GM23338 (cell line): Measurements from ENCODE around the gene CDK10. TPM values are rescaled to one million over a fixed set of nuclear protein-coding genes. Genes with fewer than 3 reads are reported as not detected.

Experiments used
- ATAC-seq: fragments of 200-7000 bp; cut with Tn5 transposase; 3 replicates; pipeline ENCODE4 v1.9.1; 2020
- DNase-seq: peaks from one replicate; pipeline ENCODE4 v3.0.0-alpha.2; 2015; ENCODE audit warnings: low spot score
- H2AFZ ChIP-seq: fragments of 200-600 bp; sonication (generic); 2 replicates; pipeline ENCODE4 v1.8.0; 2016; ENCODE audit warnings: antibody characterized with exemption, mild to moderate bottlenecking, moderate library complexity
- H3F3A ChIP-seq: fragments of 200-600 bp; sonication (generic); replicated peaks from 2 replicates; pipeline ENCODE4 v1.8.0; 2017; ENCODE audit warnings: antibody characterized with exemption, mixed run types, low read depth
- H3K27ac ChIP-seq: fragments of 200-600 bp; sonication (generic); 2 replicates; pipeline ENCODE4 v1.6.1; 2016; ENCODE audit warnings: low read depth
- H3K27me3 ChIP-seq: fragments of 200-600 bp; sonication (generic); 2 replicates; pipeline ENCODE4 v1.8.0; 2016; ENCODE audit warnings: mild to moderate bottlenecking, mixed run types, moderate library complexity; ENCODE audit not compliant: insufficient read depth
- H3K36me3 ChIP-seq: fragments of 200-600 bp; sonication (generic); 2 replicates; pipeline ENCODE4 v1.8.0; 2016; ENCODE audit warnings: mild to moderate bottlenecking; ENCODE audit not compliant: insufficient read depth
- H3K4me1 ChIP-seq: fragments of 200-600 bp; sonication (generic); 2 replicates; pipeline ENCODE4 v1.8.0; 2016; ENCODE audit warnings: mild to moderate bottlenecking, moderate library complexity; ENCODE audit not compliant: insufficient read depth
- H3K4me2 ChIP-seq: fragments of 200-600 bp; sonication (generic); 2 replicates; pipeline ENCODE4 v1.7.1; 2017; ENCODE audit warnings: mixed run types
- H3K4me3 ChIP-seq: fragments of 200-600 bp; sonication (generic); 2 replicates; pipeline ENCODE4 v1.6.1; 2016; ENCODE audit warnings: mixed run types
- H3K79me2 ChIP-seq: fragments of 200-600 bp; sonication (generic); replicated peaks from 2 replicates; pipeline ENCODE4 v1.8.0; 2017; ENCODE audit warnings: mild to moderate bottlenecking; ENCODE audit not compliant: insufficient read depth
- H3K9me2 ChIP-seq: fragments of 200-600 bp; sonication (generic); 2 replicates; pipeline ENCODE4 v1.8.0; 2017; ENCODE audit not compliant: insufficient read depth
- H4K20me1 ChIP-seq: fragments of 200-600 bp; sonication (generic); replicated peaks from 2 replicates; pipeline ENCODE4 v1.8.0; 2017; ENCODE audit warnings: mild to moderate bottlenecking; ENCODE audit not compliant: insufficient read depth
- H3K27ac Mint-ChIP-seq: 2 replicates; pipeline ENCODE4 v1.8.0; 2020; ENCODE audit warnings: inconsistent platforms, mild to moderate bottlenecking, moderate library complexity, mixed read lengths
- H3K27me3 Mint-ChIP-seq: 3 replicates; pipeline ENCODE4 v1.8.0; 2022; ENCODE audit warnings: low read depth, mild to moderate bottlenecking, moderate library complexity, mixed read lengths, inconsistent platforms; ENCODE audit not compliant: insufficient read depth, poor library complexity
- H3K36me3 Mint-ChIP-seq: 3 replicates; pipeline ENCODE4 v1.8.0; 2021; ENCODE audit warnings: low read depth, mild to moderate bottlenecking, inconsistent platforms, moderate library complexity, mixed read lengths
- H3K4me1 Mint-ChIP-seq: 3 replicates; pipeline ENCODE4 v1.8.0; 2020; ENCODE audit warnings: mild to moderate bottlenecking, inconsistent platforms, mixed read lengths
- H3K4me3 Mint-ChIP-seq: 3 replicates; pipeline ENCODE4 v1.8.0; 2021; ENCODE audit warnings: moderate library complexity, mild to moderate bottlenecking, inconsistent platforms, mixed read lengths
- H3K9me3 Mint-ChIP-seq: 3 replicates; pipeline ENCODE4 v1.8.0; 2020; ENCODE audit warnings: moderate library complexity, mild to moderate bottlenecking, inconsistent platforms, mixed read lengths
- CREB1 ChIP-seq: fragments of 250-450 bp; sonication (Bioruptor Pico); IDR thresholded peaks from 2 replicates; pipeline ENCODE4 v1.5.0; 2020; ENCODE audit warnings: low read depth, mild to moderate bottlenecking, moderate library complexity
- EZH2 ChIP-seq: fragments of 200-600 bp; sonication (generic); IDR thresholded peaks from one replicate; pipeline ENCODE4 v1.8.0; 2017; ENCODE audit warnings: antibody characterized with exemption, mild to moderate bottlenecking, low read depth; ENCODE audit not compliant: unreplicated experiment
- EZH2phosphoT487 ChIP-seq: fragments of 200-600 bp; sonication (generic); IDR thresholded peaks from one replicate; pipeline ENCODE4 v1.8.1; 2018; ENCODE audit warnings: antibody characterized with exemption; ENCODE audit not compliant: unreplicated experiment
- JUNB ChIP-seq: IDR thresholded peaks from one replicate; pipeline ENCODE4 v1.6.1; 2016; ENCODE audit warnings: antibody characterized with exemption; ENCODE audit not compliant: unreplicated experiment
- POLR2AphosphoS5 ChIP-seq: IDR thresholded peaks from 2 replicates; pipeline ENCODE4 v1.6.1; 2016; ENCODE audit warnings: antibody characterized with exemption, low read depth
- REST ChIP-seq: IDR thresholded peaks from one replicate; pipeline ENCODE4 v1.6.1; 2018; ENCODE audit warnings: antibody characterized with exemption; ENCODE audit not compliant: unreplicated experiment
- STAT1 ChIP-seq: IDR thresholded peaks from one replicate; pipeline ENCODE4 v1.6.1; 2016; ENCODE audit warnings: antibody characterized with exemption; ENCODE audit not compliant: unreplicated experiment
- polyA plus RNA-seq: library from polyadenylated mRNA; unstranded; fragments of >200 nt; fragmentation: Nextera tagmentation; extraction: Ambion mirVana; gene quantifications from 2 replicates; pipeline ENCODE4 v1.2.1, GENCODE V29; 2016
- total RNA-seq: library from RNA; depleted of rRNA; stranded (reverse); fragments of >200 nt; shearing (Covaris generic); gene quantifications from 2 replicates; pipeline ENCODE4 v1.2.3, GENCODE V29; 2014
- TF ChIP-seq, protein P1 (sequence below): fragments of 250-450 bp; sonication (Bioruptor Pico); IDR thresholded peaks from 2 replicates; pipeline ENCODE4 v1.5.0; 2020; ENCODE audit warnings: mild to moderate bottlenecking, moderate library complexity

CDK10 gene
- total and polyA plus RNA-seq, 2 experiments from 2014 or later, result 64.6 to 88.0 TPM

GRCh38 chr16:89705006-89705405 is 18.5 kb downstream of the CDK10 start (continued):
- TF ChIP-seq, protein P1, sequence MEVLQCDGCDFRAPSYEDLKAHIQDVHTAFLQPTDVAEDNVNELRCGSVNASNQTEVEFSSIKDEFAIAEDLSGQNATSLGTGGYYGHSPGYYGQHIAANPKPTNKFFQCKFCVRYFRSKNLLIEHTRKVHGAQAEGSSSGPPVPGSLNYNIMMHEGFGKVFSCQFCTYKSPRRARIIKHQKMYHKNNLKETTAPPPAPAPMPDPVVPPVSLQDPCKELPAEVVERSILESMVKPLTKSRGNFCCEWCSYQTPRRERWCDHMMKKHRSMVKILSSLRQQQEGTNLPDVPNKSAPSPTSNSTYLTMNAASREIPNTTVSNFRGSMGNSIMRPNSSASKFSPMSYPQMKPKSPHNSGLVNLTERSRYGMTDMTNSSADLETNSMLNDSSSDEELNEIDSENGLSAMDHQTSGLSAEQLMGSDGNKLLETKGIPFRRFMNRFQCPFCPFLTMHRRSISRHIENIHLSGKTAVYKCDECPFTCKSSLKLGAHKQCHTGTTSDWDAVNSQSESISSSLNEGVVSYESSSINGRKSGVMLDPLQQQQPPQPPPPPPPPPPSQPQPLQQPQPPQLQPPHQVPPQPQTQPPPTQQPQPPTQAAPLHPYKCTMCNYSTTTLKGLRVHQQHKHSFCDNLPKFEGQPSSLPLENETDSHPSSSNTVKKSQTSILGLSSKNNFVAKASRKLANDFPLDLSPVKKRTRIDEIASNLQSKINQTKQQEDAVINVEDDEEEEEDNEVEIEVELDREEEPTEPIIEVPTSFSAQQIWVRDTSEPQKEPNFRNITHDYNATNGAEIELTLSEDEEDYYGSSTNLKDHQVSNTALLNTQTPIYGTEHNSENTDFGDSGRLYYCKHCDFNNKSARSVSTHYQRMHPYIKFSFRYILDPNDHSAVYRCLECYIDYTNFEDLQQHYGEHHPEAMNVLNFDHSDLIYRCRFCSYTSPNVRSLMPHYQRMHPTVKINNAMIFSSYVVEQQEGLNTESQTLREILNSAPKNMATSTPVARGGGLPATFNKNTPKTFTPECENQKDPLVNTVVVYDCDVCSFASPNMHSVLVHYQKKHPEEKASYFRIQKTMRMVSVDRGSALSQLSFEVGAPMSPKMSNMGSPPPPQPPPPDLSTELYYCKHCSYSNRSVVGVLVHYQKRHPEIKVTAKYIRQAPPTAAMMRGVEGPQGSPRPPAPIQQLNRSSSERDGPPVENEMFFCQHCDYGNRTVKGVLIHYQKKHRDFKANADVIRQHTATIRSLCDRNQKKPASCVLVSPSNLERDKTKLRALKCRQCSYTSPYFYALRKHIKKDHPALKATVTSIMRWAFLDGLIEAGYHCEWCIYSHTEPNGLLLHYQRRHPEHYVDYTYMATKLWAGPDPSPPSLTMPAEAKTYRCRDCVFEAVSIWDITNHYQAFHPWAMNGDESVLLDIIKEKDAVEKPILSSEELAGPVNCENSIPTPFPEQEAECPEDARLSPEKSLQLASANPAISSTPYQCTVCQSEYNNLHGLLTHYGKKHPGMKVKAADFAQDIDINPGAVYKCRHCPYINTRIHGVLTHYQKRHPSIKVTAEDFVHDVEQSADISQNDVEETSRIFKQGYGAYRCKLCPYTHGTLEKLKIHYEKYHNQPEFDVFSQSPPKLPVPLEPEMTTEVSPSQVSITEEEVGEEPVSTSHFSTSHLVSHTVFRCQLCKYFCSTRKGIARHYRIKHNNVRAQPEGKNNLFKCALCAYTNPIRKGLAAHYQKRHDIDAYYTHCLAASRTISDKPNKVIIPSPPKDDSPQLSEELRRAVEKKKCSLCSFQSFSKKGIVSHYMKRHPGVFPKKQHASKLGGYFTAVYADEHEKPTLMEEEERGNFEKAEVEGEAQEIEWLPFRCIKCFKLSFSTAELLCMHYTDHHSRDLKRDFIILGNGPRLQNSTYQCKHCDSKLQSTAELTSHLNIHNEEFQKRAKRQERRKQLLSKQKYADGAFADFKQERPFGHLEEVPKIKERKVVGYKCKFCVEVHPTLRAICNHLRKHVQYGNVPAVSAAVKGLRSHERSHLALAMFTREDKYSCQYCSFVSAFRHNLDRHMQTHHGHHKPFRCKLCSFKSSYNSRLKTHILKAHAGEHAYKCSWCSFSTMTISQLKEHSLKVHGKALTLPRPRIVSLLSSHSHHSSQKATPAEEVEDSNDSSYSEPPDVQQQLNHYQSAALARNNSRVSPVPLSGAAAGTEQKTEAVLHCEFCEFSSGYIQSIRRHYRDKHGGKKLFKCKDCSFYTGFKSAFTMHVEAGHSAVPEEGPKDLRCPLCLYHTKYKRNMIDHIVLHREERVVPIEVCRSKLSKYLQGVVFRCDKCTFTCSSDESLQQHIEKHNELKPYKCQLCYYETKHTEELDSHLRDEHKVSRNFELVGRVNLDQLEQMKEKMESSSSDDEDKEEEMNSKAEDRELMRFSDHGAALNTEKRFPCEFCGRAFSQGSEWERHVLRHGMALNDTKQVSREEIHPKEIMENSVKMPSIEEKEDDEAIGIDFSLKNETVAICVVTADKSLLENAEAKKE, result no peak

GRCh38 chr16:89706518-89707260 is 20.2 kb downstream of the CDK10 start:
- peak overlapping the region; percentile 52; the same call in 1 of the 2 replicates for H3K4me2 ChIP-seq
- Mint-ChIP-seq H3K4me1 (peaks cover 13% of the 10 kb centered on the region), H3K9me3 (no peaks in the 10 kb centered on the region), H3K36me3 (no peaks in the 10 kb centered on the region), H3K27me3 (peaks cover 35% of the 10 kb centered on the region), H3K4me3 (0 out of 3 replicates have a peak overlapping the region, but pooled peaks have one; percentile 50), H3K27ac (no peak overlapping the region)
- H3K9me2 ChIP-seq, result no peaks in the 10 kb centered on the region
- no peaks in the 10 kb centered on the region for H4K20me1 ChIP-seq
- H3K4me3 ChIP-seq, result no peak overlapping the region
- no peak overlapping the region for H3K27ac ChIP-seq
- H2AFZ ChIP-seq, result peak overlapping the region; percentile 72; the same call in 1 of the 2 replicates
- ATAC-seq (no peak), DNase-seq (no peak)
- H3K27me3 ChIP-seq, result peaks cover 23% of the 10 kb centered on the region; the same call in 1 of the 2 replicates
- H3K4me1 ChIP-seq, result peaks cover 12% of the 10 kb centered on the region
- no peaks in the 10 kb centered on the region for H3K36me3 ChIP-seq
- 0 out of 2 replicates have a peak, but pooled peaks cover 8% of the 10 kb centered on the region for H3F3A ChIP-seq
- no peaks in the 10 kb centered on the region for H3K79me2 ChIP-seq
- TF ChIP-seq CREB1 (no peak), STAT1 (no peak), EZH2 (no peak), REST (no peak), EZH2phosphoT487 (no peak), POLR2AphosphoS5 (no peak), JUNB (no peak)
